Brain microvascular endothelial cell (primary cell): ENCODE data around the gene PSMA2.

Experiments used
- DNase-seq: peaks from one replicate; pipeline ENCODE4 v3.0.0-alpha.2; 2020
- H3K27ac ChIP-seq: fragments of 250-450 bp; sonication (Bioruptor Pico); 2 replicates; pipeline ENCODE4 v1.5.1; 2020; ENCODE audit warnings: mild to moderate bottlenecking, moderate library complexity
- H3K27me3 ChIP-seq: fragments of 250-450 bp; sonication (Bioruptor Pico); replicated peaks from 2 replicates; pipeline ENCODE4 v1.5.1; 2020; ENCODE audit warnings: mild to moderate bottlenecking
- H3K36me3 ChIP-seq: fragments of 250-450 bp; sonication (Bioruptor Pico); replicated peaks from 2 replicates; pipeline ENCODE4 v1.5.1; 2020; ENCODE audit warnings: mild to moderate bottlenecking
- H3K4me3 ChIP-seq: 2 replicates; pipeline ENCODE4 v1.5.1; 2011; ENCODE audit warnings: low read depth, mild to moderate bottlenecking, control low read depth, low read length, moderate library complexity
- in situ Hi-C: cut with HindIII; loops from 2 replicates; pipeline ENCODE4 v1.10.0; 2017; ENCODE audit warnings: low sequenced_read_pairs, low pct_ligation_motif_present
- TF ChIP-seq, protein P1 (sequence below): IDR thresholded peaks from 2 replicates; pipeline ENCODE4 v1.5.1; 2011; ENCODE audit warnings: low read depth, mild to moderate bottlenecking, moderate library complexity, low read length, control low read depth, inconsistent platforms; ENCODE audit errors: missing control alignments

PSMA2 gene

DNA sequence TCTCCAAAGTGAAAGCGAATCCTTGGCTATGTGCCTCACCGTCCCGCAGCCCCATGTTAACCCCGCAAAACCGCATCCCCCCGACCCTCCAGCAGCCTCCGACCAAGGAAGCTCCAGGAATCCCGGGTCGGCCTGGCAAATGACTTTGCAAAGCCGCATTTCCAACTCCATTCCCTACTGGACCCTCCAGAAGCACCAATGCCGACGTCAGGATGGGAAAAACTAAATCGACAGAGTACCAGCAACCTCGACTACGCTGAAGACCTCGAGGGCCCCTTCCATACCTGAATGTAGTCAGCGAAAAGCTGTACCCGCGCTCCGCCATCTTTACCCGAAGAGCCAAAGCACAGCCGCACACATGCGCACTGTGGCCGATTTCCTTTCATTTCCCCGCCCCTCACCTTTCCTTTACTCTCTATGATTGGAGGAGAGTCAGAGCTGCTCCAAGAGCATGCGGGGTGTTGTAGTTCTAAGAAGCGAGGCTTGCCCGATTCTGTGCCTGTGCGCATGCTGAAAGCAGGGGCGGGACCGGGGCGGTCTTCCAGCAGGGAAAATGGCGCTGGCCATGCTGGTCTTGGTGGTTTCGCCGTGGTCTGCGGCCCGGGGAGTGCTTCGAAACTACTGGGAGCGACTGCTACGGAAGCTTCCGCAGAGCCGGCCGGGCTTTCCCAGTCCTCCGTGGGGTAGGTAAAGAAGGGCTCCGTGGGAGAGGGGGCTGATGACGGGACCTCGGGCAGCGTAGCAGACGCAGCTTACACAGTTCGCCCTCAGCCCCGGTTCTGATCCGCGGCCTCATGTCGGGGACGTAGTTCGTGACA lies at the start of gene PSMA2, which contains the start of gene MRPL32:
PSMA2 (minus strand) TSS at position 341 of the 818 bp plus-strand sequence; CDS start at position 325, 16 bp downstream.
MRPL32 (plus strand) TSS at position 543 of the 818 bp plus-strand sequence; CDS start at position 554, 11 bp downstream.
- H3K36me3 ChIP-seq: peaks cover 15% of the 10 kb centered on the region
- in situ Hi-C loops: no loop called here
- H3K27ac ChIP-seq: peak within 1 kb of the TSS; percentile 82
- TF ChIP-seq, protein P1, sequence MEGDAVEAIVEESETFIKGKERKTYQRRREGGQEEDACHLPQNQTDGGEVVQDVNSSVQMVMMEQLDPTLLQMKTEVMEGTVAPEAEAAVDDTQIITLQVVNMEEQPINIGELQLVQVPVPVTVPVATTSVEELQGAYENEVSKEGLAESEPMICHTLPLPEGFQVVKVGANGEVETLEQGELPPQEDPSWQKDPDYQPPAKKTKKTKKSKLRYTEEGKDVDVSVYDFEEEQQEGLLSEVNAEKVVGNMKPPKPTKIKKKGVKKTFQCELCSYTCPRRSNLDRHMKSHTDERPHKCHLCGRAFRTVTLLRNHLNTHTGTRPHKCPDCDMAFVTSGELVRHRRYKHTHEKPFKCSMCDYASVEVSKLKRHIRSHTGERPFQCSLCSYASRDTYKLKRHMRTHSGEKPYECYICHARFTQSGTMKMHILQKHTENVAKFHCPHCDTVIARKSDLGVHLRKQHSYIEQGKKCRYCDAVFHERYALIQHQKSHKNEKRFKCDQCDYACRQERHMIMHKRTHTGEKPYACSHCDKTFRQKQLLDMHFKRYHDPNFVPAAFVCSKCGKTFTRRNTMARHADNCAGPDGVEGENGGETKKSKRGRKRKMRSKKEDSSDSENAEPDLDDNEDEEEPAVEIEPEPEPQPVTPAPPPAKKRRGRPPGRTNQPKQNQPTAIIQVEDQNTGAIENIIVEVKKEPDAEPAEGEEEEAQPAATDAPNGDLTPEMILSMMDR: no peak
- H3K27me3 ChIP-seq: no peaks in the 10 kb centered on the region
- DNase-seq: peak; percentile 98
- peak within 1 kb of the TSS; percentile 92 for H3K4me3 ChIP-seq

DNA sequence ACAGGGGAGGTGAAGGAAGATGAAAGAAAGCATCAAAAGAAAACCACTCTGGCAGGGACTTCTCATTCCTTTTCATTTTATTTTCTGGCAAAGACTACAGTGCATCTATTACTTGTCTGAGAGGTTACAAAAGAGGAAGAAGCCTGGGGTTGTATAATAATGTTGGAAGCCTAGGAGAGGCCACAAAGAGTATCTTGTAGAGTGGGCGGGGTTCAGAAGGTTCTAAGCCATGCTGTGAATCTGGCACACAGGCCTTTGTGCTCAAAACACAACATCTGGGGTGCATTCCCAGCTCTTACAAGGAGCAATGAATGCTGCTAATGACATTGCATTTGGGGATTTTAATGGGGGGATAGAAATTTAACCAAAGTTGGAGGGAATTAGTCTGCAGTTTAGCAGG lies 49.6 kb upstream of the PSMA2 start:
- H3K27ac ChIP-seq: no peak overlapping the region
- H3K36me3 ChIP-seq: no peaks in the 10 kb centered on the region
- TF ChIP-seq, protein P1: no peak
- DNase-seq: no peak
- no peak overlapping the region for H3K4me3 ChIP-seq
- no peaks in the 10 kb centered on the region for H3K27me3 ChIP-seq
- in situ Hi-C loops: no loop called here

DNA sequence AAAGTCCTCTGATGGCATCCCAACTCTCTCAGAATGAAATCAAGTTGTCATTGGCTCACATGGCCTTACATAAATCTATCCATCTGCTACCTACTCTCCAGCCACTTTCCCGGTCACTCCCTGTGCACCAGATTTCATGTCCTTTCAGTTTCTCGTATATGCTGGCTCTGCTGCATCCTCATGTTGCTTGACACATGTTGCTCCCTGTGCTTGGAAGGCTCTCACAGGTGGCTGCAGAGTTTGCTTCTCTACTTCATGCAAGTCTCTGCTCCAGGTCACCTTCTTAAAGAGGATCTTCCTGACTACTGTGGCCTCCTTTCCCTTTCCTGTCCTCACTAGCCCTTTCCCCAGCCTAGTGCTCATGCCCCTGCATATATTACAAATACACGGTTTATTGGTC lies 48.5 kb upstream of the PSMA2 start:
- in situ Hi-C loops: no loop called here
- H3K27ac ChIP-seq: no peak overlapping the region
- H3K27me3 ChIP-seq: no peaks in the 10 kb centered on the region
- no peaks in the 10 kb centered on the region for H3K36me3 ChIP-seq
- DNase-seq: no peak
- H3K4me3 ChIP-seq: no peak overlapping the region
- TF ChIP-seq, protein P1: no peak

DNA sequence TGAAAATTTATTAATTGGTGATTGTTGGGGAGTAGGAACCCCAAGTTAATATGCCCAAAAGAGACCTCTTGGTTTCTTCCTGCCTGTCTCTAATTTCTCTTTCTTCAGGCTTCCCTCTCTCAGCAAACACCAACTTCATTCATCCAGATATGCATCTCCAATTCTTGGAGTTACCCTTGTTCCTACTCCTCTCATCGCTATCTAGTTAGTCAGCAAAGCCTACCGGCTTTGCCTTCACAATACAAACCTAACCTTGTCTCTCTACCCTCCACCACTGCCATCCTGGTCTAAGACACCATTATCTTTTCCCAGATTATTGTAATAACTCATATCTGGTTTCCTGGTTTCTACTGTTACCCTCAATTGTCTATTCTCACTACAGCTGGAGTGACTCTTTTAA lies 48.1 kb upstream of the PSMA2 start:
- TF ChIP-seq, protein P1: no peak
- DNase-seq: no peak
- no peak overlapping the region for H3K27ac ChIP-seq
- in situ Hi-C loops: no loop called here
- no peak overlapping the region for H3K4me3 ChIP-seq
- no peaks in the 10 kb centered on the region for H3K27me3 ChIP-seq
- H3K36me3 ChIP-seq: no peaks in the 10 kb centered on the region

DNA sequence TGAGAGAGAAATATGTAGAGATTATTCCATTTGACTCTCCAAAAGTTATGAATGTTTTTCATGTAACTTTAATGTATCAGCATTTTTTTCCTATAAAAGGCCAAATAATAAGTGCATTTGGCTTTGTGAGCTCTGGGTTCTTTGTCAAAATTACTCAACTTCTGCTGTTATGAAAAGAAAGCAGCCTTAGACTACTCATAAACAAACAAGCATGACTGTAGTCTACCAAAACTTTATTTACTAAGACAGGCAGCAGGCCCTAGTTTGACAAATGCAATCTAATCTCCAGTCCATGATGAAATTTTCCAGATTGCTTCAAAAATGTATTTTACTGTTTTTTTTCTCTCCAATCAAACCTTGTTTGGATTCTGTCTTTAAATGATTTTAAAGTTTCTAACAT lies 46.5 kb upstream of the PSMA2 start:
- no peak overlapping the region for H3K27ac ChIP-seq
- H3K36me3 ChIP-seq: no peaks in the 10 kb centered on the region
- DNase-seq: no peak
- in situ Hi-C loops: no loop called here
- no peak overlapping the region for H3K4me3 ChIP-seq
- TF ChIP-seq, protein P1: no peak
- H3K27me3 ChIP-seq: no peaks in the 10 kb centered on the region
